Measurements from ENCODE around the gene GALNT13. TPM values are rescaled to one million over a fixed set of nuclear protein-coding genes. Genes with fewer than 3 reads are reported as not detected.
"Not testable (repeated sequence)": the region's sequence is repeated elsewhere in the genome, so short reads cannot be mapped to it uniquely, and the experiment has no call there.

The GALNT13 gene
- total RNA-seq, 1 donor from 2014 or later, result under 0.01 TPM

DNA sequence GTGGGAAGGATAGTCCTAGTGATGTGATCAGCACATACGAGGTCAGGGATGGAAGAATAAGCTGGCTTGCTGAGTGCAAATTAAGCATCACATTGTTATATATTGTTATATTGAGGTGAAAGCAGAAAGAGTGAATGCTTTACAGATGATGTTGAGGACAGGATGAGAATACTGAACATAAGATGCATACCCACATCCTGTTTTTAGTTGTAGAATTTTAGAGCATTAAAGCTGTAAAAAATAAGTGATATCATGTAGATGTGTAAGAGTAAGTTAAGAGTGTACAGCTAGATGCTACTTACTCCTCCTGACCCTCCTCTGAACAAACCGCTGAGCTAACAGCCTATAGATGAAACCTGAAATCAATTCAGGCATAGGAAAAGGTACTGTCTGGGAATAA lies 555.7 kb downstream of the GALNT13 start:
- DNase-seq, result no peak

DNA sequence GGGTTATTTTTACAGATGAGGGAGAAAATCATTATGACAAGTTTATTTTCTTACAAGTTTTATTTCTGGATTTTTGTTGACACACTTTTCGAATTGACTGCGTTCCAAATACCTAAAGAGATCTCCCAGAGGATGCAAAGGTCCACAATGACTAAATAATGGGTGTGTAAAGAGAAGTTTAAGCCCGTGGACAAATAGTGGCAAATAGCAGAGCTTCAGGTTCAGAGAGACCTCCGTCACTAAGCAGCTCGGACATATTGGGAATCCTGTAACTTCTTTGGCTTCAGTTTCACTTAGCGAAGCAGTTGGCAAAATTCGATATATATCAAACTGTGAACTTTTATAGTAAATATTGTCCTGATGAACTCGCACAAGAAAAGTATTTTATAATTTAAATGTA lies 556.3 kb downstream of the GALNT13 start:
- DNase-seq, result no peak

DNA sequence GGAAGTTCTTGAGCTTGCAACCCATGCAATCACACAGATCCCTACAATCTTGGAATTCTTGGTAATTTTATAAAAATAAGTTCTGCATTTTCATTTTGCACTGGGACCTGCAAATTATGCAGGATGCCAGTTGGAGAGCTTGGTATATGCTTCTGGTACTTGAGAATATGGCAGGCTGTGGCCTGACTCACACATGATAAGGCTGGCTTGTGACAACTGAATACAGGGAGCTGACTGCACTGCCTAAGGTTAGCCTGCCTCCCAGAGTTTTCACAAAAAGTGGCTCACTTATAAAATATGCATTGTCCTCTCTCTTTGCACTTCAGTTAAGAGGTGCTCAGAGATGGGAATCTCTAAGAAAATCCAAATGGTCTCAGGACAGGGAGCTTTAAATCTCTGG lies 561.3 kb downstream of the GALNT13 start:
- no peak for DNase-seq

DNA sequence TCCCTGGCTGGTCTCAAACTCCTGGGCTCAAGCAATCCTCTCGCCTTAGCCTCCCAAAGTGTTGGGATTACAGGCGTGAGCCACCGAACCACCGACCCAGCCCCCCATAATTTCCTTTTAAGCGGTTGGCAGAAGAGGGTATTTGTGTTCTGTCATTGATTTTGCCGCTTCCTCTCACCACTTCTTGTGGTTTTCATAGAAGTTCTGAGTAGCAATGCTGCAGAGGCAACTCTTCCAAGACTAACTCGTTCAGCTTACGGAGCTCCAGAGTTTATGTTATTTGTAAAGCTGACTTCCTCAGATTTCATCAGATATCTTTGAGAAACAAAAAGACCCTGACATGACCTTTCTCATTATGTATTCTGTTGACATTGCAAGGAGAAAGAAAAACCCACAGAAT lies 565.4 kb downstream of the GALNT13 start:
- no peak for DNase-seq

DNA sequence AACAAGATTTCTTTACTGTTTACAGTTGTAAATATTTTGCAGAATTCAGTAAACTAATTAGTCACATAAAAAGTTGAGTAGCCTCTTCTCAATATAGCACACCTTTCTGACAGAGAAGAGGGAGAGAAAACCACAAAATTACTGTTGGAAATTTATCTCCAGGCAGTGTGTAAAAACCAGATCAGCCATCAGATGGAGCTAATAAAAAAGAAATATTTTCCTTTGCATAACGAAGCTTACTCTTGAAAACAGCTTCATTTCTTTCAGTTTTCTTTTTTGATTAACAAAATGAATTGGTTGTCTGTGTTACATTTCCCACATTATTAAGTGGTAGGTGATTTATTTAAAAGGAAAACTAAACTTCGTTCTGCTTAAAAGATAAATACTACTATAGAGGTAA lies 567.4 kb downstream of the GALNT13 start:
- no peak for DNase-seq

DNA sequence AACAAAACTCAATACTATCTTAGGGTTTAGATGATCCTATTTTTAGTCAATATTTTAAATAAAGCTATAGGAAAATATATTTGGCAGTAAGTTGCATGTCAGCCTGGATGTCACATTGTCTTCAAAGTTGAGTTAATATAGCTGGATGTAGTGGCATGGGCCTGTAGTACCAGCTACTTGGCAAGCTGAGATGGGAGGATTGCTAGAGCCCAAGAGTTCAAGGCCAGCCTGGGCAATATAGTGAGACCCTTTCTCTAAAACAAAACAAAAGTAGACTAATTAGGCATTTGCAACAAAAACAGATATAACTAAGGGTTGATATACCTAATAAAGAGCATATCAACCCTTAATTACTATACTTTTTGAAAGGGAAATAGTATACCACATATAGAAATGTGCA lies 572.2 kb downstream of the GALNT13 start:
- DNase-seq, result no peak

DNA sequence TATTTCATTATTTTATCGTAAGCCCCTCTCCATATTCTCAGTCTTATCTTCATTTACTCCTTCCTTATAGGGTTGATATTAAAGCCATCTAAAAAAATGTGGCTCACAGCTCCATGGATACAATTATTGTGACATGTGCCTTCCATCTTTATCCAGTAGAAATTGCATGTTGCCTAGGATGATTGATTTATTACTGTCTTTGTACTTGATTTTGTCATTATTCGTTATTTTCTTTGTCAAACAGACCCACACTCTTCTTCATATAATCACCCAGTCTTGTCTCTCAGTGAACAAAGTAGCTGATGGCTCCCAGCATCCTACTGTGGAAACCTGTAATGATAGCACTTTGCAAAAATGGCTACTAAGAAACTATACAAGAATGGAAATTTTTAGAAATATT lies 574.6 kb downstream of the GALNT13 start:
- DNase-seq, result no peak

DNA sequence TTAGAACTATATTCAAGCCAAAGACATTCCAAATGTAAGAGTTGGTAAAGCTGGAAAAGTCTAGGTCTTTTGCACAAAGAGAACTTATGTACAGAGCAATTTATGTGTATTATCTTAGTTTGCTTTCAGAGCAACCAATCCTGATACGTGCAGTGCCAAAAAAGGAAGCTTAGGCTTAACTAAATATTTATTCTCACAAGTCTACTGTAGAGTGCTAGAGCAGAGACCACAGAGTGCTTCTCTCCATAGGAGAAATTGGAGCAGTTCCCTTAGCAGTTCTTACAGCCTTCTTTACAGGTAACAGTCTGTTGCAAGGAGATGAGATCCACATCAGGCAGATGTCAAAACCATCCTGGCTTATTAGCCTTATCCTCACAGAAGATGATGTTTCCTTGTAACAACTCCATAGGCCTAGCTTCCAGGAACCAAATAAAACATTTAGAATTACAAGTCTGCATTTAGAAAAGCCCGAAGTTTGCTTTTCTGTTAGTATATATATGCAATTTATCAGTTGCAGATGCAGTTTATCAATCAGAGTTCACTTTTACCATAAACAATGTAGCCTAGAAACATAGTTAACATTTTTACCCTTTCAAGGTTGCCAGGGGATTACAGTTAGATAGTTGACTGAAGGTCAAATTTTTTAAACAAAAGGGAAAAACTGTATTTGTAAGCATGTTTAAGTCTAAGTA lies 576.2 kb downstream of the GALNT13 start:
- no peak for DNase-seq

DNA sequence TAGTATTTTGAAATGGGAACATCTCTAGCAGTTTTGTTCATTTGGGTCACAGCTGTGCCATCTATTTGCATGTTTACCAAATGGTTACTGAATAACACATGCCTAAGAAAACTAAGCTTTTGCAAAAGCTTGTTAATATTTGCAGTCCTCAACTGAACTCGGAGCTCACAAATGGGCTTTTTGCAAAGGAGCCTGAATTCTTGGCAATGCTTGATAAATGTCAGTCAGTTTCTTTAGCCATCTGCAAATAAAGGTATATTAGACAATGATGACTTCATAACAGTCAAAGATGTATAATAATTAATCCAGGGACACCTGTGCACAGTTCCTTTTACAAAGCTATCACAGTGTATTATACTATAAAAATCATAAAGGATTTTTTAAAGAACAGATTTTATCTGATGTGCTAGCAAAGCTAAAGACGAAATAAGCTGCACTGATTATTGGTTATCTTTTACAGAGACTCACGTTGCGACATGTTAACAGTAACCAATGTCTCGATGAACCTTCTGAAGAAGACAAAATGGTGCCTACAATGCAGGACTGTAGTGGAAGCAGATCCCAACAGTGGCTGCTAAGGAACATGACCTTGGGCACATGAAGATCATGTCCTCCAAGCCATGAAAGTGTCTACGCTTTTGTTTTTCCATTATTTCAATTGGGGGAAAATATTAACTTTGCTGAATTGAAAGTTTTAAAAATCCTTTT lies 578.4 kb downstream of the GALNT13 start:
- DNase-seq, result no peak

DNA sequence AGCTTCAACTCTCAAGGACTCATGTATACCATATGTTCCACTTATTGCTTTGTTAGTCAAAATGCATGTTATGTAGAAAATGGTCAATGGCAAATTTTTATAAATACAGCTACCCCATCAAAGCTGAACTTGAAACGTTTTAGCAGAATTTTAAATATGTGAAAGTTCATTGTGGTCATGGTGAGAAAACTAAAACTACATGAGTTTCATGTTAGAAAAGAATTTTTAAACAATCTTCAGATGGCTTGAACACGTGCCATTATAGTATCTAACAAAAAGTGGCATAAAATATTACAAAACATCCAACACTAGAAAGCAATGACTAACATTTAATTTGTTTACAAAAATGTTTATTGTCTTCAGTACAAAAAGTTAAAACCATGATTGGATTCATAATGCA lies 580.7 kb downstream of the GALNT13 start:
- DNase-seq, result no peak

DNA sequence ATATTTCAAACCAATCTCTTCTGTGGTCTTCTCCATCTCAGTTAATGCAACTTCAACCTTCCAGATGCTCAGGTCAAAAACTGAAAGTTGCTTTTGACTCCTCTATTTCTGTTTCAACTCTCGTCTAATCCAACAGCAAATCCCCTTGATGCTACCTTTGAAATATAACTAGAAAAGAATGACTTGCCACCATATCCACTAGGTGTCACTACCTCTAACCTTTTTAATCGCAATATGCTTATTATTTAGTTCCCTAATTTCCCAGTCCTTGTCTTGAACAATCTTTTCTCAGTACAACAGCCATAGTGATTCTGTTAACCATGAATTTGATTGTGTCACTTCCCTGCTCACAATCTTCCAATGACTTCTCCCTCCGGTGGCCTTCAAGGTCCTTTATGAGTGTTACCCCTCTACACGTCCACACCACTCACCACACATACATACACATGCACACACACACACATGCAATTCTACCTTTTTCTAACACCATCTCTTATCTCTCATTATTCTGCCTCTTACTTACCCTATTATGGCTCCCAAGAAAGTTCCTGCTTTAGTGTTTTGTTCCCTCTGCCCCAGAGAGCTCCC lies 581.3 kb downstream of the GALNT13 start:
- DNase-seq, result no peak

DNA sequence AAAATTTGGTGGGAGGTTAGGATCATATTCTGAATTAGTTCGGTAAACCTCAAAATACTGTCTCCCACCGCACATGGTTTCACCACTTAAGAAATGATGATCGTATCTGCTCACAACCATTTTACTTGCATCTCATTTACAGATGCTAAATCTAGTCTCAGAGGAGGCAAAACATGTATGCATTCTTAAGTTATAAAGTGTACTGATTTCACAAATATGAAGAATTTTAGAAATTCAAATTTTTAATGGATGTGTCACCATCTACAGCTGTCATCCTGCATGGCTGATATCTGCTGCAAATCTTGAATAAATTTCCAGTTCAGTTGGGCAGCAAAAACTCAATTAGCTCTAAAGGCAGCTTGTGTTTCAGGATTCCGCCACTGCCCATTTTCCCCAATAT lies 583.4 kb downstream of the GALNT13 start:
- DNase-seq, result no peak

DNA sequence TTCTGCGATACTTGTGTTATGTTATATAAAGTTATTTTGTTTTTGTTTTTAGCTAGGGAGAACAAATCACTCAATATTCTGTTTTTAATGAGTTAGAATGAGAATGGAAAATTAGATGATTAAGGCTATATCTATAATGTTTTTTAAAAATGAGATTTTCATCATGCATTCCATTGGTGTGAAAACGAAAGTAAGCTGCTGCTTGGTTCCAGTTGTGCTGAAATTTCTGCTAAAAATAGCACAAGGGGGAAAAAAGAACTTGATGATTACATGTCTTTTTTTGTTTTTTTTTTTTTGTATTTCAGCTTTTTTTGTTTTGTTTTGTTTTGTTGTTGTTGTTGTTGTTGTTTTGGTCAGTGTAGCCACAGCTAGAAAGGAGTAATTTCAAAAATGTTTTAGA lies 584.1 kb downstream of the GALNT13 start:
- no peak for DNase-seq

DNA sequence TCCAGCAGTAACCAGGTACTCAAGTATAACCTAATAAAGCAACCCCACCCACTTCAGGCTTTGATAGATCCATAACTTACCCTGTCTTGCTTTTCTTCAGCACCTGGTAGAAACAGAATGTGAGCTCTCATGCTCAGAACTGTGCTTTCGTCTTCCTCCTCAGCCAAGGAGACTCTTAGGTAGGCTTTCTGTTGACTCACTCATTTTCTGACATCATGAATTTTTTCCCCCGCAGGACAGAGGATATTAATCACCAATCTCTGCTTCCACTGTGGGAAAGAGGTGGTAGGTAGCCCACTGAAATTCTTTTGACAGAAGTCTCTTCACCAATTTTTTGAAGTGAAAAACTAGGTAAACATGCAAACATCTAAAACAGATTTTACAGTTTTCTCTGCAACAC lies 585.6 kb downstream of the GALNT13 start:
- no peak for DNase-seq

DNA sequence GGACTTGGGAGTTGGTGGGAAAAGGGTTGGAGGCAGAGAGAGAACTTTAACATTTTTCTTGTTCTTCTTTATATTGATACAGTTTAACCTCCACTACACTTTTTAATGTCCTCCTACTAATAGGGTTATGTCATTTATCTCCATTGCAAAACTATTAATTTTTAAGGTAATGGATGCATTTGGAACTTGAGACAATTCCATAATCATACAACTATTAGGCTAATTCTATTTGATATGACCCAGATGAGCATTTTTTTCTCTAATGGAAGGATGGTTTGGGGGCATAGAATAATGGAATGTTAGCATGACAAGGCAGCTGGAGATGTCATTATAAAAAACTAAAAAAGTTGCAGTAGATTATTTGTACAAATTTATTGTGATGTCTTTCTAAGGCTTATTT lies 587.6 kb downstream of the GALNT13 start:
- DNase-seq, result no peak

DNA sequence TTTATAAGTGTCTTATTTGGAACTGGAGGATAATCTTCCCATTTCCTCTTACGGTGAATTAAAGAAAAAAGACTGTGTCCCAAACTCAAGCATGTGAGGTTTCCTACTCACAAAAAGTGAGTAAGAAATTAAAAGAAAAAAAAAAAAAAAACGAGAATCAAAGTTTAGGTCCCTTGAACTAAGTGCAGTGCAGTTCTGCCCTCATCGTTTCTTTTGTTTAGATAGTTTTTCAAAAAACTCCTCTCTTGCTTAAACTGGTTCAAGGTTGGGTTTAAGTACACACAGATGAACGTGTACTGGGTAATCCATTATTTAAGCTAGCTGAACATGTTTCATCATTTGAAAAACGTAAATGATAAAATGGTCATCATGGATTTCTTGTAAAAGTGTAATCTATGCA lies 590.9 kb downstream of the GALNT13 start:
- DNase-seq, result no peak

DNA sequence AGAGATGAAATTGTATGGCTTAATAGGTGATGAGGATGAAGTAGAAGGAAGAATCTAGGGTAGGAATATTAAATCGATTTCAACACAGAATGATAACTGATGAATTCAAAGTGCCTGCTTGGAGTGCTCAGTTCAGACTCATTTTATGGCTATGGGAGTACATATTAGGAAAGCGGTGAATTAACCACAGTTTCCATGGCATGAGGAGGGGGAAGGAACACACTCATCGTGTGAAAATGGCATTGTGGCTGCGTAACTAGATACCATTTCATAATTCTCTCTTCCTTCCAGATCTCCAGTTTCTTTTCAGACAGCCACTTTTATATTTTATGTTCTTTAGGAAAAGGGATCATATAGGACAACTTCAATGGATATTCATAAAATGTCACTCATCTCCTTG lies 594.5 kb downstream of the GALNT13 start:
- DNase-seq, result no peak

DNA sequence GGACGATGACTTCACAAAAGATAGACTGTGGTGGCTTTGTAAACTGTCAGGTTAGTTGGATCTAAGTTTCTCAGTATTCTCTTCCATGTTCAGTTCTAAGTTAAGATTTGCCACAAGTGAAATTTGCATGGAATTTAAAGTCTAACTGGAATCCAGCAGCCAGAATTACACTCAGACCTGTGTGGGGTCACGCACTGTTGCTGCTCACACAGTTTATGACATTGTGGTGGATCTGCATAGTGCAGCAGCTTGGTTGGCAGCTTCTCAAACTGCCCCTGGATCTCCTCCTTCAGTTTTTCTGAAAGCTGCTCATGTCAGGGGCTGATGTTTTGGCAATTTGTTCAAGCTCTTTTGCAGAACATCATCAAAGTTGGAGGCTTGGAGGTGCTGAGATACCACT lies 598.7 kb downstream of the GALNT13 start:
- no peak for DNase-seq

DNA sequence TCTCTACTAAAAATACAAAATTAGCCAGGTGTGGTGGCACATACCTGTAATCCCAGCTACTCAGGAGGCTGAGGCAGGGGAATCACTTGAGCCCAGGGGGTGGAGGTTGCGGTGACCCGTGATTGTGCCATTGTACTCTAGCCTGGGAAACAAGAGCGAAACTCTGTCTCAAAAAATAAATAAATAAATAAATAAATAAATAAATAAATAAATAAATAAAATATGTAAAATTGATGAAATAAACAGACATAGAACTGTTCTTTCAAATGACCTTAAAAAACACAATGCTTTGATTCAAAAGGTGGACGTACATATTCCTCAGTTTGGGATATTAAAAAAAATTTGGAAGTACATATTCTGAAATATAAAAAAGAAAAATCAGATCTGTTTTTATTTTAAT lies 599.8 kb downstream of the GALNT13 start:
- not testable (repeated sequence) for DNase-seq

DNA sequence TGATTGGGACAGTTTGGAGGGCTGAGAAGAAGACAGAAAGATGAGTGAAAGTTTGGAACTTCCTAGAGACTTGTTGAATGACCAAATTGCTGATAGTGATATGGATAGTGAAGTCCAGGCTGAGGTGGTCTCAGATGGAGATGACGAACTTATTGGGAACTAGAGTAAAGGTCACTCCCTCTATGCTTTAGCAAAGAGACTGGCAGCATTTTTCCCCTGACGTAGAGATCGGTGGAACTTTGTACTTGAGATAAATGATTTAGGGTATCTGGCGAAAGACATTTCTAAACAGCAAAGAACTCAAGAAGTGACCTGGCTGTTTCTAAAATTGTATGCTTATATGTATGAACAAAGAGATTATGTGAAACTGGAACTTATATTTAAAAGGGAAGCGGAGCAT lies 605.6 kb downstream of the GALNT13 start:
- no peak for DNase-seq

DNA sequence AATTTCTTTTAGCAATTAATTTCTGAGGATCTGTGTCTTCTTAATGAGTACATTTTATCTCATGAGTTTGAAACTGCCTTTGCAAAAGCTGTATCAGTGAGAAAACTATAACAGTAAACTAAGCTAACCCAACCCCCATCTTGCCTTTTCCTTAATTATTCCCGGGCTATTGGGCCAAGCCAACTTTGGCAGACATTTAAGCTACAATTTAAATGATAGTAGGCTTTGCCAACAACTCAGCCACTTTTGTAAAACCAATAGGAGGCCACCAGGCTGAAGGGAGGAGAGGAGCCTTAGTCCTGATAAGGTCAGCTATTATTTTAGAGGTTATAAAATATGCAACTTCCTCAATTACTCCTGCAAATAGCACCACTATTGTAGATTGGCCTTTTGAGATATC lies 608.8 kb downstream of the GALNT13 start:
- no peak for DNase-seq

DNA sequence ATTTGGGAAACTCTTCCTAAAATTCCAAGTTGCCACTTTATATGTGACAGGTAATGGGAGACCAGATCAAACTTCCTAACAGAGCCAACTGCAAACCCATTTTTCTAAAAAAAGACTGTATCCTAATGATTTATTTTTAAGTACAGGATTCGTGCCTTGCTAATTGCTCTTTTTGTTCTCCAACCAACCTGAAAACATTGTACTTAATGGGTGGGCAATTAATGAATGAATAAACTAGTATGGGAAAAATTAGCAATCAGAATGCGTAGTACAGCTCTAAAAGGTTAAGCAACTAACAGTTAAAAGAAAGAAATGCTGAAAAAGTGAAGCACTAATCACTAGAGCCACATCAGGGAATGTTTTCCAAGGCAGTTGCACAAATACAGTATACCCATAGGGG lies 609.6 kb downstream of the GALNT13 start:
- DNase-seq, result no peak

DNA sequence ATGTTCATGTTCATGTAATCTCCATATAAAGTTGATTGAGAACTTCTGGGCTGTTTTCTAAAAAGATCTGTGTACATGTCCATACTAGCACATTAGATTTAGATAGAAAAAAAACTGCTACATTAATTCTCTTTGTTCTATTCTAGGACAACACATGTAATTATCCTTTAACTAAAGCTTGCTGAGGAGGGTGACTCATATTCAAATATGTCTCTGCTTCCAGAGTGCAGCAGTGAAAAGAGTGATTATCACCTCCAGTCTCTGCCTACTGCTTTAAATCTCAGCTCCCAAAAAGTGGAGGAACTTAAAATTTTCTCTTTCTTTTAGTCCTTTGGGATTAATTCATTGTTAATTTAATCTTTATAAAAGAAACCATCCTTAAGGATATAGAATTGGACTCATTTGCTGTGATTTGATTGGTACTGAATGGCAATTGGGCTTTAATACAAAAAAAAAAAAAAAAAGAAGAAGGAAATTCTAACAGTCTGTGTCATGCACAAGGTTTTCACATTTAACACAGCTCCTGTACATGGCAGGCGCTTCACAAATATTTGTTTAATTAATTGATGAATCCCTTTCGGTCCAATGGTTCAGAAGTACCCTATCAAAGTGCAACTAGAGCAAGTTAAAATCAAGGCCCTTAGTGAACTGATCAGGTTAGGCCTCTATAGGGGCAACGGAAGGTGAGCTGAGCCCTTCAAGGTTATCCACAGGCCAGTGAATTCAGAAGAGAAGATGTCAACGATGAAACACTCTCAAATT lies 612.8 kb downstream of the GALNT13 start:
- DNase-seq, result no peak

DNA sequence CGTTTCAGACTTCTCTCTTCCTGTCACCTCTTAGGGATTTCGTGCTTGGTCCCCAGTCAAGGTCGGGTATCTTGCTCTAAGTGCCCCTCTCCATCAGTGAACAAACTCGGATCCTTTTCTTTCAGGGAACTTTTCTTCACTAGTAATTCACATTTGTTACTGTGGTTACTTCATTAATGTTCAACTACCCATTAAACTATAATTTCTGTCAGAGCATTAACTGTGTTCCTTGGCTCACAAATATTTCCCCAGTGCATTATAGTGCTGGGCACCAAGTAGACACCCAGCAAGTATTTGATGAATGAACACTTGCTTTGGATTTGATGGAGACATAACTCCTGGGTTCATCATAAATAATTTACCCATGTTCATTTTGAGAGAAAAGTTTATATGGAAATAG lies 617.1 kb downstream of the GALNT13 start:
- no peak for DNase-seq
